HL-60 (cell line): Measurements from ENCODE around the gene FBXL7.

ENCODE experiments used
- REST ChIP-seq: IDR thresholded peaks from 2 replicates; pipeline ENCODE4 v1.6.1; 2012; ENCODE audit warnings: low read depth; ENCODE audit not compliant: insufficient replicate concordance
- TF ChIP-seq, protein P1 (sequence below): IDR thresholded peaks from one replicate; pipeline ENCODE4 v1.5.1; 2011; ENCODE audit warnings: low read length, control low read depth, inconsistent platforms; ENCODE audit not compliant: insufficient read depth

- TF ChIP-seq, protein P1, sequence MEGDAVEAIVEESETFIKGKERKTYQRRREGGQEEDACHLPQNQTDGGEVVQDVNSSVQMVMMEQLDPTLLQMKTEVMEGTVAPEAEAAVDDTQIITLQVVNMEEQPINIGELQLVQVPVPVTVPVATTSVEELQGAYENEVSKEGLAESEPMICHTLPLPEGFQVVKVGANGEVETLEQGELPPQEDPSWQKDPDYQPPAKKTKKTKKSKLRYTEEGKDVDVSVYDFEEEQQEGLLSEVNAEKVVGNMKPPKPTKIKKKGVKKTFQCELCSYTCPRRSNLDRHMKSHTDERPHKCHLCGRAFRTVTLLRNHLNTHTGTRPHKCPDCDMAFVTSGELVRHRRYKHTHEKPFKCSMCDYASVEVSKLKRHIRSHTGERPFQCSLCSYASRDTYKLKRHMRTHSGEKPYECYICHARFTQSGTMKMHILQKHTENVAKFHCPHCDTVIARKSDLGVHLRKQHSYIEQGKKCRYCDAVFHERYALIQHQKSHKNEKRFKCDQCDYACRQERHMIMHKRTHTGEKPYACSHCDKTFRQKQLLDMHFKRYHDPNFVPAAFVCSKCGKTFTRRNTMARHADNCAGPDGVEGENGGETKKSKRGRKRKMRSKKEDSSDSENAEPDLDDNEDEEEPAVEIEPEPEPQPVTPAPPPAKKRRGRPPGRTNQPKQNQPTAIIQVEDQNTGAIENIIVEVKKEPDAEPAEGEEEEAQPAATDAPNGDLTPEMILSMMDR = no peak
- TF ChIP-seq REST = no peak
Measured at GRCh38 chr5:15627109-15627508, 127.1 kb downstream of the FBXL7 start.
